Measurements from ENCODE around the gene NSF. TPM values are rescaled to one million over a fixed set of nuclear protein-coding genes. Genes with fewer than 3 reads are reported as not detected.
"Not testable (repeated sequence)": the region's sequence is repeated elsewhere in the genome, so short reads cannot be mapped to it uniquely, and the experiment has no call there.

The NSF gene
- total RNA-seq, 2 experiments from 2014 or later: 23.8 to 24.3 TPM

DNA sequence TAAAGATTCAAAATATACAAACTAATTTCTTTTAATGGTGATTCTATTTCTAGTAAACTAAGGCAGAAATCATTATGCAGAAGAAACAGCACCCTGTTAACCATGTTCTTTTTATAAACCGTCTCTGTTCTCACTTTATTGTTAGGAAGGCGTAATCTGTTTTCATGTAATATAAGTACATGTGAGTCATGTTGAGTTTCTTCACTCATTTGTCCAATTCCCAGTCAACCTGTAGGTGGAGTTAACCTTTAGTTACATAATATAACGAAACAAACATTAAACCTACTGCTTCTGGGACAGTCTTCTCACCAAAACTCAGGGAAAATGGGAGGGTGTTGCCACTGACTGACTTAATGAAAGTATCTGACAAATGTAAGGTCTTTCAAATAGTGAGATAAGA lies 101.7 kb downstream of the NSF start:
- H3K9me3 Mint-ChIP-seq; H3K36me3 Mint-ChIP-seq (ENCODE audit: low read depth); H3K4me1 Mint-ChIP-seq (ENCODE audit: low read depth); CTCF ChIA-PET; DNase-seq; intact Hi-C loops (cut with micrococcal nuclease); H3K27ac Mint-ChIP-seq; H3K4me3 Mint-ChIP-seq; H3K27me3 Mint-ChIP-seq (ENCODE audit: low read depth): not testable (repeated sequence)

DNA sequence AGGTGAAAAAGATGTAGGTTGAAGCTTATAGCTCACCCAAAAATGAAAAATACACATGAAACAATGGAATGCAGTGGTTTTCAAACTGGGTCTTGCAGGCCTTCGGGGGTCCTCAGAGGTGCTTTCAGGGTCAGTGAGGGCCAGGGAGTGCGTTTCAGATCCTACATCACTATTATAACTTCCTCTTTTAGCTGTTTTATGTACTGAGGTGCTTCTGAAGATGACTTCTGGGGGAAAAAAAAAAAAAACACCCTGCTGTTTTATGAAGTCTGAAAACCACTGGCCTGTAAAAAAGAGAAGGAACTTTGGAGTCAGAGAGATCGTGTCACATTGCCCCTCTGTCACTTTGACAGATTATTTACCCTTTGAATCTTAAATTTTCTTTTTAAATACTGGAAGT lies 102.8 kb downstream of the NSF start:
- CTCF ChIA-PET; H3K27ac Mint-ChIP-seq; H3K27me3 Mint-ChIP-seq (ENCODE audit: low read depth); intact Hi-C loops (cut with micrococcal nuclease); H3K4me3 Mint-ChIP-seq; DNase-seq; H3K4me1 Mint-ChIP-seq (ENCODE audit: low read depth); H3K36me3 Mint-ChIP-seq (ENCODE audit: low read depth); H3K9me3 Mint-ChIP-seq: not testable (repeated sequence)

DNA sequence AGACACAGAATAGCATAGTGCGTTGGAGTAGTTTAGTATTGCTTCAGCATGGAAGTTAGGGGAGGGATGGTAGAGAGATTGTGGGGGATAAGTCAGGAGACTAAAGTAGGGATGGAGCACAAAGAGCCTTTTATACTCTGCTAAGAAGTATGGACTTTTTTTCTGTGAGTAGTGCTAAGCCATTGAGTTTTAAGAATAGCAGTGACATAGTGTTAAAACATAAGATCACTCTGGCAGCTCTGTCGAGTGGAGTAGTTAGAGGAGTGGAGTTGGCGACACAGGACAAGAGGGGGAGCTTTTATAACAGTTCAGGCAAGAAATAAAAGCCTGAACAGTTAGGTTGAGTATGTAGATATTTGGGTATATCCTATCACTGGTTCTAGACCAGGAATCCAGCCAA lies 106.1 kb downstream of the NSF start:
- H3K4me3 Mint-ChIP-seq; DNase-seq; CTCF ChIA-PET; H3K4me1 Mint-ChIP-seq (ENCODE audit: low read depth); intact Hi-C loops (cut with micrococcal nuclease); H3K36me3 Mint-ChIP-seq (ENCODE audit: low read depth); H3K27me3 Mint-ChIP-seq (ENCODE audit: low read depth); H3K9me3 Mint-ChIP-seq; H3K27ac Mint-ChIP-seq: not testable (repeated sequence)

DNA sequence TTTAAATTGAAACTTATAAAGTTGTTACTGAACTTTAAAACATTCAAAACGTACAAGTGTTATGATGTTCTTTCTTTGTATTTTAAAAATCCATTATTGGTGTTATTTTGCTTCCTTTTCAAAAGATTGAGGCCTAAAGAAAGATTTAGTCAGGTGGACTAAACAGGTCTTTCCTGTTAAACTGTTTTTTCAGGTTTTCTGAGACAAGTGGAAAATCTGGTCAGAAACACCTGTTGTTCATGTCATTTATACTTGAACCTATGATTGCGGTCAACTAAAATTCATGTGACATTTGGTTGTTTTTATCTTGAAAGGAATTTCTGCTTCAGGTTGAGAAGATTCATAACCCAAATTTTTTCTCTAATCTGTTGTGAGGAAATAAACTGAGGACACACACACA lies 108.5 kb downstream of the NSF start:
- CTCF ChIA-PET; intact Hi-C loops (cut with micrococcal nuclease); DNase-seq; H3K27me3 Mint-ChIP-seq (ENCODE audit: low read depth); H3K27ac Mint-ChIP-seq; H3K4me1 Mint-ChIP-seq (ENCODE audit: low read depth); H3K36me3 Mint-ChIP-seq (ENCODE audit: low read depth); H3K4me3 Mint-ChIP-seq; H3K9me3 Mint-ChIP-seq: not testable (repeated sequence)

DNA sequence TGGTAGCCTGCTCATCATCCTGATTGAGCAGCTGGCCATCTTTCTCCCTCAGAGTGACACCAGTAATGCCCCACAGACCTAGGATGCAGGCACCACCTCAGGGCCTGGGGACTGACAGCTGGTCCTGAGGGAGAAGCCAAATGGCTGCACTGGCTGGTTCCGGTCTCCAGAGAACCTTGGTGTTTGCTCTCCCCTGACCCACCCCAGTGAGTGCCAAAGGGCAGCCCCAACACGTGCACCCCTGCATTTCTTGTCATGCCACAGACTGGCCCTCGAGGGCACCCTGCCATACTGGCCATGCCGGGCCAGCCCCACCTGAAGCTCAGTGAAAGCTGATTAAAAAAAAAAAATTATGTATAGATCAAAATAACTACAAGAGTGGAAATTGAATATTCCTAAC lies 127.5 kb downstream of the NSF start:
- intact Hi-C loops (cut with micrococcal nuclease): no loop called here
- Mint-ChIP-seq H3K4me3 (no peak overlapping the region), H3K9me3 (no peaks in the 10 kb centered on the region), H3K27me3 (ENCODE audit: low read depth) (no peaks in the 10 kb centered on the region), H3K36me3 (ENCODE audit: low read depth) (peaks cover 7% of the 10 kb centered on the region), H3K27ac (no peak overlapping the region), H3K4me1 (ENCODE audit: low read depth) (no peaks in the 10 kb centered on the region)
- no peak for DNase-seq
- CTCF ChIA-PET: no interaction called here

DNA sequence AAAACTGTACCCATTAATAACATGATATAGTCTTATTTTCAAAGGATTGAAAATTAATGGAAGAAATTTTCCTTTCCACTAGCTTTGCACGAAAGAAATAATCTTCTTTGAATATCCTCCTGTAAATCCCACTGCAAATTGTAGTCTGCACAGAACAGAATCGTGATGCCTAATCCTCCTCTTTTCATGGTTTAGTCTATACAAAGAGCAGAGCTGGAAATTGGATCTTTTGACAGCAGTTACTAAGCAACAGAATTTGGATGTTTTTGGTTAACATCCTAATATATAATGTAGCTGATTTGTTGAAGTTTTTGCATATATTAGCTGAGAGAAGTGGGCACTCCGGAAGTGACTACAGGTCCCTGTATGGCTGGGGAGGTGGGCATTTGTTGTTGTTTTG lies 129.4 kb downstream of the NSF start:
- Mint-ChIP-seq H3K4me1 (ENCODE audit: low read depth) (no peaks in the 10 kb centered on the region), H3K27ac (no peak overlapping the region), H3K27me3 (ENCODE audit: low read depth) (no peaks in the 10 kb centered on the region), H3K9me3 (no peaks in the 10 kb centered on the region), H3K36me3 (ENCODE audit: low read depth) (peaks cover 1% of the 10 kb centered on the region), H3K4me3 (no peak overlapping the region)
- intact Hi-C loops (cut with micrococcal nuclease): no loop called here
- DNase-seq: no peak
- CTCF ChIA-PET: no interaction called here

DNA sequence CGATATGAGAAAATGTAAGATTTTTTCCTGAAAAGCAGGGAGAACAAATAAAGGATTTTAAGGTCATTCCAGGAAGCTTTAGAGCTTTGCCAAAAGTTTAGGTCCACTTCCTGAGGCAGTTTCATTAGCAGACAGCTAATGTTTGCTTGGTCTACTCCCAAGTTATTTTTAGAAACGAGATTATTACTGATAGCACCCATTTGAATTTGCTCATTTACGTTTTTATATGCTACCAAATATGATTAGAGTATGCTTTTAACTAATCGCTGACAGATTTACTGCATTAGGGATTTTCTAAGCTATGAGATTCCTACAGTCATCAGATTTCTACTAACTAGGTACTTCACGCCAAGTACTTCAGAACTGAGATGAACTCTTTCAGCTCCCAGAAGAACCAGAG lies 129.9 kb downstream of the NSF start:
- intact Hi-C loops (cut with micrococcal nuclease): no loop called here
- Mint-ChIP-seq H3K9me3 (no peaks in the 10 kb centered on the region), H3K27me3 (ENCODE audit: low read depth) (no peaks in the 10 kb centered on the region), H3K4me1 (ENCODE audit: low read depth) (no peaks in the 10 kb centered on the region), H3K36me3 (ENCODE audit: low read depth) (peaks cover 1% of the 10 kb centered on the region), H3K27ac (no peak overlapping the region), H3K4me3 (no peak overlapping the region)
- no peak for DNase-seq
- CTCF ChIA-PET: no interaction called here

DNA sequence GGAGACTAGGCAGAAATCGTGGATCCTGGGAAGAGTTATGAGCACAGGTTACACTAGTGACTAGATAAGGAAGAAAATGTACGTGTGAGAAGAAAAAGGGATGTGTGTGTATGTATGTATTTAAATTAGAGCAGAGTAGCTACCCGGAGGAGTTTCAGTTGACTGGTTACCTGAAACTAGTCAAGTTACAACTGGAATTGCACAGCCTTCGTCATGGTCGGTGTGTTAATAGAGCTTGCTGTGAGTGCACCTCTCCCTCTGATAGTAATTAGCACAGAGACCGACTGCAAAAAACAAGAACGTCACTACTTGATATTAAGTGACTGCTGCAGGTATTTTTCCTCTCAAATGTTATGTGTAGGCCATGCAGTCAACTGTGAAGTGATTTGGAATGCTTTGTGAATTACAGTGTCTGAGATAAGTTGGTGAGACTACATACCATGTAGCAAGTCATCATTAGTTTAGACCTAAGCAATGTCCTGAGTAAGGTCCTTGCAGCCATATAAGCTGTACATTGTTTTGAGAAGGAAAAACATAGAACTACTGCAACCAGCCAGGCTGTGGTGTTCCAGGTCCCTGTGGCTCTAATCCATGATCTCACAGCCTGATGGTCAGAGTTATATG lies 132.3 kb downstream of the NSF start:
- CTCF ChIA-PET: interaction anchor here (0.6 kb wide), 1 partner anchor 87 kb away, joined by 3 read pairs; no protein-coding TSS in a partner anchor
- H3K4me1 Mint-ChIP-seq (ENCODE audit: low read depth): no peaks in the 10 kb centered on the region
- no peaks in the 10 kb centered on the region for H3K9me3 Mint-ChIP-seq
- intact Hi-C loops (cut with micrococcal nuclease): no loop called here
- H3K4me3 Mint-ChIP-seq: no peak overlapping the region
- no peak for DNase-seq
- H3K36me3 Mint-ChIP-seq (ENCODE audit: low read depth): peaks cover 1% of the 10 kb centered on the region
- H3K27me3 Mint-ChIP-seq (ENCODE audit: low read depth): no peaks in the 10 kb centered on the region
- H3K27ac Mint-ChIP-seq: no peak overlapping the region

DNA sequence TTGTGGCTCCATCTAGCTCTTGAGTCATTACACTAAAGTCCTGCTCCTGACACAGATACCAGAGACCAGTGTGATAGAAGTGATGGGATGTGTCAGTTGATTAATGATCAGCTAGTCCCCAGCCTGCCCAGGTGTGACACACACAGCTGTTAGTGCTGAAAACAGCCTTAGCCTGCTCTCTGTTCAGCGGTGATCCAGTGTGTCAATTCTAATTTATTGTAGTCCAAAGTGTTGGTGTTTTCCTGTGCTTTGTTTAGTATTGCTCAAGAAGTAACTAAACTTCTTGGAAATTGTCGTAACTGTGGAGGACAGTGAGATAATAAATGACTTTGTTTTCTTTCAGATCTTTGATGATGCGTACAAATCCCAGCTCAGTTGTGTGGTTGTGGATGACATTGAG lies 135.7 kb downstream of the NSF start:
- intact Hi-C loops (cut with micrococcal nuclease): no loop called here
- H3K27ac Mint-ChIP-seq: no peak overlapping the region
- no peak for DNase-seq
- no peak overlapping the region for H3K4me3 Mint-ChIP-seq
- no peaks in the 10 kb centered on the region for H3K36me3 Mint-ChIP-seq (ENCODE audit: low read depth)
- H3K27me3 Mint-ChIP-seq (ENCODE audit: low read depth): no peaks in the 10 kb centered on the region
- CTCF ChIA-PET: interaction anchor here (1.8 kb wide), 1 partner anchor 109 kb away, joined by 5 read pairs; no protein-coding TSS in a partner anchor
- no peaks in the 10 kb centered on the region for H3K4me1 Mint-ChIP-seq (ENCODE audit: low read depth)
- H3K9me3 Mint-ChIP-seq: no peaks in the 10 kb centered on the region

DNA sequence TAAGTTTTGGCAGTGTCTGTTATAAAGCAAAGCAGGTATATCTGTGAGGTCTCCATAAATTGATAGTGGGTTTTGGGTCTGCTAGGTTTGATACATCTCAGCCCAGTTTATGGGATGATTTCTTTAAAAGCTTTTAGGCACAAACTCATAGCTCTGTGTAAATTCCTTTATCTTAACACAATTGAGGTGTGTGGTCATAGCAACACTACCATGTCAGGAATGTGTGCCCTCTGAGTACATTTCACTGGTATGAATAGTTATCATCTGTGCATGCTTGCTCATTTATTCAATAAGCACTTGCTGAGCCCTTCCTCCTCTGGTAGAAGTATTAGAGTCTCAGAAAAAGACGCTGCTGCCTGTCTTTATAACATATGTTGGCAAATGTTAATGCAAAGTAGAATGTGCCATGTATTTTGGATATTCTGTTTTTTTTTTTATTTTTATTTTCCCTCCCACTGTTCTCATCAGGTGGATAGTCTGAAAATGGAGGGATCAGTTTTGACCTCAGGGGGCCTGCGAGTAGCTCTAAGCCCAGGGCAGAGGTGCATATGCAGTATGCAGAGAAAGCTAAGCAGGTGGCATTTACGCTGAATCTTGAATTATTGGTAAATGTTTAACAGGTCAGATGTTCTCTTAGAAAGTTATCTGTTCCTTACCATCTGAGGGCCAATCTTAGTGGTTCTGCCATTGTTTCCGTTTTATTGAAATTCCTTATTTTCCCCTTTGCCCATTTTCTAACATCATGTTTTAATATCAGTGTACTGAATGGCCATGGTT lies 137.3 kb downstream of the NSF start:
- H3K4me1 Mint-ChIP-seq (ENCODE audit: low read depth): no peaks in the 10 kb centered on the region
- no peak overlapping the region for H3K27ac Mint-ChIP-seq
- no peaks in the 10 kb centered on the region for H3K9me3 Mint-ChIP-seq
- no peak for DNase-seq
- CTCF ChIA-PET: interaction anchor here (1.8 kb wide), 1 partner anchor 108 kb away, joined by 5 read pairs; no protein-coding TSS in a partner anchor
- no peaks in the 10 kb centered on the region for H3K36me3 Mint-ChIP-seq (ENCODE audit: low read depth)
- intact Hi-C loops (cut with micrococcal nuclease): no loop called here
- no peaks in the 10 kb centered on the region for H3K27me3 Mint-ChIP-seq (ENCODE audit: low read depth)
- H3K4me3 Mint-ChIP-seq: no peak overlapping the region

DNA sequence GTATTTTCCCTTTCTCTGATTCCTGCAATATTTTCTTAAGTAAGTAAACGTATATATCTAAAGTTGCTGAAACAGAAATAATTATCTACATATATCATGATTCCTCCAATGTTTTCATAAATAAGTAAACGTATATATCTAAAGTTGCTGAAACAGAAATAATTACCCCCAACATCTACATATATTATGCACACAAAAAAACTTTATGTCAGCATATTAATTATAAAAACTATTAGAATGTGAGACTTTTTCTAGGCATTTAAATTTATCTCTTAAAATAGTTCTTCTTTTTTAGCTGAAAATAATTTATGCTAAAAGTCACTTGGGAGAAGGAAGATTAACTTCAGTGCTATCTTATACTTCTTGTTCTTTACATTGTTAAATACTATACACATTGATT lies 139.6 kb downstream of the NSF start:
- H3K36me3 Mint-ChIP-seq (ENCODE audit: low read depth): no peaks in the 10 kb centered on the region
- peaks cover 3% of the 10 kb centered on the region for H3K4me1 Mint-ChIP-seq (ENCODE audit: low read depth)
- no peak for DNase-seq
- no peaks in the 10 kb centered on the region for H3K9me3 Mint-ChIP-seq
- H3K27me3 Mint-ChIP-seq (ENCODE audit: low read depth): no peaks in the 10 kb centered on the region
- H3K27ac Mint-ChIP-seq: no peak overlapping the region
- CTCF ChIA-PET: no interaction called here
- no peak overlapping the region for H3K4me3 Mint-ChIP-seq
- intact Hi-C loops (cut with micrococcal nuclease): no loop called here

DNA sequence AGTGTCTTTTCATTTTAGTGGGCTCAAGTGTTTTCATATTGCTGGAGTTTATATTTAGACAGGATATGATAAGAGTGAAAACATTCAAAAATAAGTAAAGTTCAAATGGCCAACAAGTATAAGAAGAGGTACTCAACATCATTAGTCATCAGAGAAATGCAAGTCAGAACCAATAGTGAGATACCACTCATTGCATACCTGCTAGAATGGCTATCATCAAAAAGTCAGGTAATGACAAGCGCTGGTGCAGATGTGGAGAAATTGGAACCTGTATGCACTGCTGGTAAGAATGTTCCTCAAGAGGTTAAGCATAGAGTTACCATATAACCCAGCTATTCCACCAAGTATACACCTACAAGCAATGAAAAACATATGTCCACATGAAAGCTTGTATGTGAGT lies 140.2 kb downstream of the NSF start:
- DNase-seq: no peak
- Mint-ChIP-seq H3K4me3 (no peak overlapping the region), H3K27me3 (ENCODE audit: low read depth) (no peaks in the 10 kb centered on the region), H3K4me1 (ENCODE audit: low read depth) (peaks cover 3% of the 10 kb centered on the region), H3K9me3 (no peaks in the 10 kb centered on the region), H3K36me3 (ENCODE audit: low read depth) (no peaks in the 10 kb centered on the region), H3K27ac (no peak overlapping the region)
- intact Hi-C loops (cut with micrococcal nuclease): no loop called here
- CTCF ChIA-PET: no interaction called here

DNA sequence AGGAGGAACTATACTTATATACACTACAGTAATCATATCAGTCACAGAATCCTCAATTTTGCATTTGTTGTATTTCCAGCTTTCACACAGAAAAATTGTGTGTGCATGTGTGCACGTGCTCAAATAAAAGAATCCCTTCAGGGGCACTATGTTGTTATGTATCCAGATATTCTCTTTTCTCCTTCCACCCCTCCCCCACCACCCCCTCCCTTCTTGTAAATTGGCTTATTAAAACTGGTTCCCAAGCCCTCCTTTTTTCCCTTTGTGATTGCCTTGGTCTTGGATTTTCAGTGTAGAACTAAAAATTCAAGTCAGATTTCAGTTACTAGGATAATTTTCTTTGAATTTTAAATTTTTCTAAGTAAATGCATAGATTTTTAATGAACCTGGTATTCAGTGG lies 141.7 kb downstream of the NSF start:
- Mint-ChIP-seq H3K27me3 (ENCODE audit: low read depth) (no peaks in the 10 kb centered on the region), H3K4me1 (ENCODE audit: low read depth) (peaks cover 3% of the 10 kb centered on the region), H3K36me3 (ENCODE audit: low read depth) (no peaks in the 10 kb centered on the region), H3K4me3 (no peak overlapping the region), H3K9me3 (no peaks in the 10 kb centered on the region), H3K27ac (no peak overlapping the region)
- intact Hi-C loops (cut with micrococcal nuclease): no loop called here
- CTCF ChIA-PET: interaction anchor here (0.7 kb wide), 1 partner anchor 324 kb away, joined by 3 read pairs; no protein-coding TSS in a partner anchor
- no peak for DNase-seq

Data from activated naive CD4-positive, alpha-beta T cell treated with anti-CD3 and anti-CD28 coated beads for 36 hours (primary cell).